ENCODE measurements around the gene PBX4.
A peak's percentile ranks its signal among the peaks of the same experiment; 100 is the strongest.

Gene PBX4

DNA sequence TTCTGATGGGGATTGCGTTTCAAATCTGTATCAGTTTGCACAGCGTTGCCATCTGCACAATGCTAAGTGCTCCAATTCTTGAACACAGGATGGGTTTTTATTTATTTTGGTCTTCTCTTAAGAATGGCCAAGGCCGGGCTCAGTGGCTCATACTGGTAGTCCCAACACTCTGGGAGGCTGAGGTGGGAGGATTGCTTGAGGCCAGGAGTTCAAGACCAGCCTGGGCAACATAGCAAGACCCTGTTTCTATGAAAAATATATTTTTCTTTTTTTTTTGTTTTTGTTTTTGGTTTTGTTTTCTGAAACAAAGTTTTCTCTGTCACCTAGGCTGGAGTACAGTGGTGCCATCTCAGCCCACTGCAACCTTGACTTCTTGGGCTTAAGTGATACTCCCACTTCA is 95.3 kb downstream of the PBX4 start:
- DNase-seq: no peak

DNA sequence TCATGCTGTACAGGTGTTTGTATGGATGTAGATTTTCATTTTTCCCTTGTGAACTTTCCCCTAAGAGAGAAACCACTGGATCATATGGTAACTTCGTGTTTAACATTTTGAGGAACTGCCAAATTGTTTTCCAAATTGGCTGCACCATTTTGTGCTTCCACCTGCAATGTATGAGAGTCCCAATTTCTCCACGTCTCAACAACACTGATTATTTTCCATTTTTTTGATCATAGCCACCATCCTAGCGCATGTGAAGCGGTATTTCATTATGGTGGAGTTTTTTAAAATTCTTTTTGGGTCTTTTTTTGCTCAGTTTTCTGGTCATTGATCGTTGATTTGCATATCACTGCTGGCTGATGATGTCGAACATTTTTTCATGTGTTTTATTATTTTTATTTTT is 97.5 kb downstream of the PBX4 start:
- no peak for DNase-seq

GRCh38 chr19:19517235-19517619 is 101.3 kb downstream of the PBX4 start:
- no peak for DNase-seq

DNA sequence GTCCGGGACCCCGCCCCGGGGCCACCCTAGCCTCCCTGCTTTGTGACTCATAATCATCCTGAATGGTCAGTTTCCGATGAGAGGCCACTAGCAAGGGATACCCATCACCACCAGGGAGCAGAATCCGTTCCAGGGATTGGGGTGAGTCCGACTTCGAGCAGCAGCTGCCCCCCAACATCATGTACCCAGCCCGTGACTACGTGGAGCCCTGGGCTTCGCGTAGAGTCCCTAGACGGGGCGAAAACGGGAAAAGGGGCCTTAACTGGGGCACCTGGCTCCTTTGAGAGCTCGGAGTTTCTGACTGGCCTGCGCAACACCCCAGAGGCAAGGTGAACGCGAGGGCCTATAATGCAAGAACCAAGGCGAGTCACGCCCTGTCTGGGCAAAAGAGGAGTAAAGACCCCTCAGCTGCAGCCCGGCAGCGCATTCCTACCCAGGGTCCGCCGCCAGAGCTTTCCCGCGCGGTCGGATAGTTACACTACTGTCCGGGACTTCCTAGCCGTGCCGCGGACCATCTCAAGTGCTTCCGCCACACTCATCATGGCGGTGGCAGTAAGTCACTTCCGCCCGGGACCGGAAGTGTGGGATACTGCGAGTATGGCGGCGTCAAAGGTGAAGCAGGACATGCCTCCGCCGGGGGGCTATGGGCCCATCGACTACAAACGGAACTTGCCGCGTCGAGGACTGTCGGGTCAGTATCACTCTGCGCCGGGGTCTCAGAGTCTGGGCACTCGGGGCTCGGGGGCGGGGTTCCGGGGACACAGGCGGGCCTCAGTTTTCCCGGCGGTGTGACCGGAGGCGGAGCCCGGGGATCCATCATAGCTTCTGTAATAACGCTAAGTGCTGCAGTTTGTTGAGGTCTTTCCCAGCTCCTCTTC is 102.6 kb downstream of the PBX4 start, which contains the start of gene NDUFA13:
TSS of gene NDUFA13 (plus strand) at position 584 of the 878 bp plus-strand sequence. CDS start at position 598, 14 bp downstream.
- DNase-seq: peak; percentile 89

DNA sequence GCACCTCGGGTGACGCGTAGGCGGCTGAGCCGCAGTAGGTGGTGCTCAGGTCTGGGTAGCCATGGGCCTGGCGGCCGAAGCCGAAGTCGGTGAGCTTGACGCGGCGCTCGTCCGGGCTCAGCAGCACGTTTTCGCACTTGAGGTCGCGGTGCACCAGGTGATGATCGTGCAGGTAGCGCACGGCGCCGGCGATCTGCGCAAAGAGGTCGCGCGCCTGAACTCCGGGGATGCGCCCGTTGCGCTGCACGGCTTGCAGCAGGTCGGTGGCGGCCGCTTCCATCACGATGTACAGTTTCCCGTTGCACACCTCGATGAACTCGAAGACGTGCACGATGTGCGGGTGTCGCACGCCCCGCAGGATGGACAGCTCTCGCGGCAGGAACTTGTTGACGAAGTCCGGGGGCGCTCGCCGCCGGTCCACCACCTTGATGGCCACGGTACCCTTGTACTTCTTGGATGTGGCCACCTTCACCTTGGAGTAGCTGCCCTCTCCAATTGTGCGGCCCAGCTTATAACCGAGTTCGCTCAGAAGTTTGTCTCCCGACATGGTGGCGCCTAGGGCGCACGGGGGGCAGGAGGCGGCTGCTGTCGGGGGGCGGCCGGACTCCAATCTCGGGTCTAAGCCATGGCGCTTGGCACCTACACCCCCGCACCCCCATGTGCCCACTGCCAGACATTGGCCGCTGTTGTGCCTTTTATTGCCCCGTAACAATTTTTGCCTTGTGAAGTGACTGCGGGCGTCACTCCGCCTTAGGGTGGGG is 103.4 kb downstream of the PBX4 start, which contains the start of gene TSSK6:
TSS of gene TSSK6 (minus strand) at position 668 of the 761 bp plus-strand sequence. CDS start at position 547, 121 bp downstream.
- DNase-seq: no peak

GRCh38 chr19:19514215-19514657 is 104.3 kb downstream of the PBX4 start:
- no peak for DNase-seq

DNA sequence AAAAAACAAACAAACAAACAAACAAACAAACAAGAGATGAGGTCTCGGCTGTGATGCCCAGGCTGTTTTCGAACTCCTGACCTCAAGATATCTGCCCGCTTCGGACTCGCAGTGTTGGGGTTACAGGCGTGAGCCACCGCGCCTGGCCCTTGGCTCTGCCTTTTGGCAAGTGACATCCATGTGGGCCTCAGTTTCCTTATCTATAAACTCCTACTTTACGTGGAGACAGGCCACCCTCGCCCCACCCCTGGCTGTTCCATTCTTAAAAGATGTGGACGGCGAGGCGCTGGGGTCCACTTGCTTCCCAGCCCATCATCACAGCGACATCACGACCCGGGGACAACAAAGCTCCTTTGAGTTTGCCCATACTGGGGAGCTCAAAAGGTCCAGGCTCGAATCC is 104.8 kb downstream of the PBX4 start:
- no peak for DNase-seq

Data from activated naive CD4-positive, alpha-beta T cell treated with anti-CD3 and anti-CD28 coated beads, Interleukin-2, amount 50 U/mL, for 16 hours (primary cell).